Thymus (tissue), 11 donors: ENCODE results near the gene IL20RA. TPM values are rescaled to one million over a fixed set of nuclear protein-coding genes. Genes with fewer than 3 reads are reported as not detected.
"Not testable (repeated sequence)": the region's sequence is repeated elsewhere in the genome, so short reads cannot be mapped to it uniquely, and the experiment has no call there.

Experiments used
- DNase-seq, 9 donors: peaks; one replicate each; pipeline ENCODE4 v3.0.0-alpha.2; 2013; ENCODE audit warnings: low spot score in 9 of 9, low read depth in 6 of 9, missing footprints in 1 of 9
- H3K27ac ChIP-seq, 2 donors: one replicate each; pipeline ENCODE4 v1.5.1; 2013; ENCODE audit warnings: control low read depth in 1 of 2, low read depth in 1 of 2, low read length in 1 of 2, mild to moderate bottlenecking in 1 of 2, moderate library complexity in 1 of 2
- H3K27me3 ChIP-seq, 2 donors: one replicate each; pipeline ENCODE4 v1.5.1; 2013; ENCODE audit warnings: low read length in 1 of 2; ENCODE audit not compliant: control insufficient read depth in 2 of 2, insufficient read depth in 1 of 2
- H3K36me3 ChIP-seq, 2 donors: one replicate each; pipeline ENCODE4 v1.5.1; 2013; ENCODE audit warnings: low read length in 1 of 2, mild to moderate bottlenecking in 1 of 2, moderate library complexity in 1 of 2; ENCODE audit not compliant: control insufficient read depth in 2 of 2, insufficient read depth in 2 of 2
- H3K4me1 ChIP-seq, 2 donors: one replicate each; pipeline ENCODE4 v1.5.1; 2013; ENCODE audit warnings: low read length in 2 of 2; ENCODE audit not compliant: control insufficient read depth in 2 of 2, insufficient read depth in 2 of 2
- H3K4me3 ChIP-seq, 2 donors: one replicate each; pipeline ENCODE4 v1.5.1; 2013; ENCODE audit warnings: low read length in 2 of 2, control low read depth in 1 of 2, mild to moderate bottlenecking in 1 of 2
- H3K9me3 ChIP-seq, 2 donors: one replicate each; pipeline ENCODE4 v1.5.1; 2013; ENCODE audit warnings: low read length in 1 of 2, mild to moderate bottlenecking in 1 of 2; ENCODE audit not compliant: control insufficient read depth in 2 of 2, insufficient read depth in 1 of 2
- WGBS: extraction: QIAGEN DNeasy Blood & Tissue Kit; methylation state at CpG from one replicate; pipeline ENCODE4 v1.1.7; 2013; 5-methylcytosine and 5-hydroxymethylcytosine counted together
- polyA plus RNA-seq: library from polyadenylated mRNA; stranded (reverse); fragments of 200-250 nt; gene quantifications from one replicate; pipeline ENCODE4 v1.2.3, GENCODE V29; 2013
- total RNA-seq: library from RNA; stranded (reverse); fragments of 120-200 nt; gene quantifications from one replicate; pipeline ENCODE4 v1.2.4, GENCODE V29; 2013
- donor health status: healthy.

The IL20RA gene
- total and polyA plus RNA-seq, 2 donors: 2.6 to 3.4 TPM

DNA sequence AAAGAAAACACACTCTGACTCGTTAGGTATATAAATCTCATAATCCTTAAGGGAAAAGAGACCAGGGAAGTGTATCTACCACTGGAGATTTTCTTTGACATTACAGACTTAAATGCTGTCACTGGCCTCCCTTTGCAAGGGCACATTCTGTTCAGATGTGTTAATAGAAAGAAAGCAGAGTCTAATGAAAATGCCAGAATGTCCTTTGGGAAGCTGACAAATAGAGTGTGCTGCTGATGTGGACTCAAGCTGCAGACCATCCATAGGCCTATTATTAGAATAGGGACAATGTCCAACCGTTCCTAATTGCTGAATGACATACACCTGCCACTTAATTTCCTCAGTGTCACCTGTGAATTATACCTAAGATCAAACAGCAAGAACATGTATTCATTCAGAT is 81.5 kb downstream of the IL20RA start:
- no peak for DNase-seq
- H3K4me3 ChIP-seq: no peak overlapping the region
- no peak overlapping the region for H3K27ac ChIP-seq
- H3K27me3 ChIP-seq: peaks cover 2 to 5% of the 10 kb centered on the region in 2 donors
- H3K36me3 ChIP-seq: no peaks in the 10 kb centered on the region
- 87% methylated on average over 2 of the region's 2 CpGs for WGBS
- H3K9me3 ChIP-seq: no peaks in the 10 kb centered on the region
- no peaks in the 10 kb centered on the region for H3K4me1 ChIP-seq

DNA sequence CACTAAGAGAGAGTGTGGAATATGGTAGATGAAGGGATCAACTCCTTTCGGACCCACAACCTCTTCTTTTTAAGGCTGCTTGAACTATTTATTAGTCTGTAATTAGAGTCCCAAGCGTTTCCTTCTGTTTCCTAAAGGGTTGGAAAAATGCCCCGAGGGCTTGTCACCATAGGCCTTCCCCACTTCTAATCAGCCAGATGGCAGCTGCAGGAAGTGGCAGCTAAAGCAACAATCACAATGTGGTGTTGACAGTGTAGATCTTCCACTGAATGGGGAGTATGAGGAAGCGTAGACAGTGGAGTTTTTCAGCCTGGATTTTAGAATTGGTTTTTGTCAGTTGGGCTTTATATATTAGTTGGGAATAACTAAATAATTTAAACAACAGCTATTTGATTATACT is 82.1 kb downstream of the IL20RA start:
- Histone ChIP-seq H3K27me3 (peaks cover 2 to 5% of the 10 kb centered on the region in 2 donors), H3K9me3 (no peaks in the 10 kb centered on the region), H3K27ac (no peak overlapping the region), H3K4me3 (no peak overlapping the region), H3K36me3 (no peaks in the 10 kb centered on the region), H3K4me1 (no peaks in the 10 kb centered on the region)
- 36% methylated on average over 4 of the region's 4 CpGs for WGBS
- no peak for DNase-seq

DNA sequence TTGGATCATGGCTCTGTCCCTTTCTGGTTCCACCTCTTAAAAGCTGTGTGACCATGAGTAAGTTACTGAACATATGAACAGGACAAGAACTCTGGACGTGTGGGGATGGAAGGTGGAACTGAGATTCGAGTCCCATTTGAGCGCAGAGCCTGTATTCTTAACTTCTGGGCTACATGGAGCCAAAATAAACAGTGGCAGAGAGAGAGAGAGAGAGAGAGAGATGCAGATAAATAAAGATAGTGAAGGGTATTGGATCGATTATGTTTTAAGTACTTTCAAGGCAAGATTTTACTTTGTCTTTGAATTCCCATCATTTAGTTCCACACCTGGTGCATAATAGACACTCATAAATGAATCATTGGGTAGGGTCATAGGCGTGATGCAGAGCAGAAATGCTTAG is 82.9 kb downstream of the IL20RA start:
- Histone ChIP-seq H3K27ac (no peak overlapping the region), H3K4me3 (no peak overlapping the region), H3K27me3 (peaks cover 2% of the 10 kb centered on the region in 2 donors), H3K4me1 (peaks cover 5% of the 10 kb centered on the region in 2 donors), H3K36me3 (no peaks in the 10 kb centered on the region), H3K9me3 (no peaks in the 10 kb centered on the region)
- no peak for DNase-seq
- WGBS: 94% methylated on average over 5 of the region's 5 CpGs

DNA sequence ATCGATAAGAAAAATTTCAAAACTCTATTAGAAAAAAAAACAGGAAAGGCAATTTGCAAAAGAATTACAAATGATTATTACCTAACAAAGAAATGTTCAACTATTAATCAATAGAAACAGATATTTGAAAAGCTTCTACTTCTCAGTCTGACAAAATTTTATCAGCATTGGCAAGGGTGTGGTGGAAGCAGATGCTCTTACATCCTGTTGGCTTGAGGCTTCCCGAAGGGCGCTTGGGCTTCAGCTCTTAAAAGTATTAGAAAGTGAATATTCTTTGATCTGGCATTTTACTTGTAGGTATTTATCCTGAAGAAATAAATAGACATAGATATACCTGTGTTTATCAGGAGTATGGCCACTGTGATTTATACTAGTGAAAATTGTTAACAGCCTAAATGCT is 84.0 kb downstream of the IL20RA start:
- 71% methylated on average over 3 of the region's 3 CpGs for WGBS
- Histone ChIP-seq H3K27me3 (peaks cover 2% of the 10 kb centered on the region in 2 donors), H3K4me1 (peaks cover 5 to 9% of the 10 kb centered on the region in 2 donors), H3K36me3 (no peaks in the 10 kb centered on the region), H3K27ac (no peak overlapping the region), H3K9me3 (no peaks in the 10 kb centered on the region), H3K4me3 (no peak overlapping the region)
- no peak for DNase-seq

DNA sequence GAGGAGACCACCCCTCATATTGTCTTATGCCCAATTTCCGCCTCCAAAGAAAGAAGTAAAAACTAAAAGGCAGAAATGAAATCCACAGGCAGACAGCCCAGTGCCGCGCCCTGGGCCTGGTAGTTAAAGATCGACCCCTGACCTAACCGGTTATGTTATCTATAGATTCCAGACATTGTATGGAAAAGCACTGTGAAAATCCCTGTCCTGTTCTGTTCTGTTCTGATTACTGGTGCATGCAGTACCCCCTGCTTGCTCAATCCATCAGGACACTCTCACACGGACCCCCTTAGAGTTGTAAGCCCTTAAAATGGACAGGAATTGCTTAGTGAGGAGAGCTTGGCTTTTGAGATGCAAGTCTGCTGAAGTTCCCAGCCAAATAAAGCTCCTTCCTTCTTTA is 84.8 kb downstream of the IL20RA start:
- WGBS: 98% methylated on average over 6 of the region's 6 CpGs
- not testable (repeated sequence) for H3K4me1 ChIP-seq, DNase-seq, H3K27me3 ChIP-seq, H3K27ac ChIP-seq, H3K4me3 ChIP-seq, H3K9me3 ChIP-seq, H3K36me3 ChIP-seq

DNA sequence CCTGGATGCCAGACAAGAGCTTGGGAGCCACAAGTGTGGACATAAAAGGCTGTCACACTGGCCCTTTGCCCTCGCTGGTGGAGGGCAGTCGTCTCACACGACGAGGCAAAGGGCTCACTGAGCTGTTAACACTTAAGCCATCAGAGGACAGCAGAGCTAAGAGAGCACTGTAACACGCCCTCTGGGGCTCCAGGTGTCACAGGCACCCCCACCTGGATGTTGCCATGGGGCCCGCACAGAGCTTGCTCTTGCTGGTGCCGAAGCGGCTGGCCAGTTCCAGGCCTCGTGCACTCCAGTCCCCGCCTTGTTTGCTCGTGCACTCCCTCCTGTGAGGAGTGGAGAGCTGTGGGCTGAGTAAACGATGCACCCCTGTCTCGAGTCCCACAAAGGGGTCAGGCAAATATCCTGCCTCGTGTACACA is 85.3 kb downstream of the IL20RA start:
- Histone ChIP-seq H3K27me3 (peaks cover 0 to 2% of the 10 kb centered on the region in 2 donors), H3K9me3 (no peaks in the 10 kb centered on the region), H3K4me3 (no peak overlapping the region), H3K4me1 (peaks cover 5 to 9% of the 10 kb centered on the region in 2 donors), H3K27ac (no peak overlapping the region), H3K36me3 (no peaks in the 10 kb centered on the region)
- no peak for DNase-seq
- 94% methylated on average over 14 of the region's 14 CpGs for WGBS

DNA sequence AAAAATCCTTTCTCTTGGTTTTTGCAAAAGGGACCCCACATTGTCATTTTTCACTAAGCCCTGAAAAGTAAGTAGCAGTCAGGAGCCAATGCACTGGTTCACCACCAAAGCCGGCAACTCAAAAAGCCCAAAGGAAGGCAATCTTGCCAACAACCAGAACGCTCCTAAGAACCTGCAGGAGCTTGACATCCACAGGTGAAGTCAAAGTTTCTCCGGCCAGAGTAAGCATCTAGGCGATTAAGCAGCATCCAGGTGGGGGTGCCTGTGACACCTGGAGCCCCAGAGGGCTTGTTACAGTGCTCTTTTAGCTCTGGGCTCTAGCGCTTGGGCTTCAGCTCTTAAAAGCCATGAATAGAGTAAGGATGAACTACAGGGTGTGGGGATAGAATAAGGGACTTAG is 86.6 kb downstream of the IL20RA start:
- no peak for DNase-seq
- 97% methylated on average over 5 of the region's 5 CpGs for WGBS
- no peaks in the 10 kb centered on the region for H3K36me3 ChIP-seq

DNA sequence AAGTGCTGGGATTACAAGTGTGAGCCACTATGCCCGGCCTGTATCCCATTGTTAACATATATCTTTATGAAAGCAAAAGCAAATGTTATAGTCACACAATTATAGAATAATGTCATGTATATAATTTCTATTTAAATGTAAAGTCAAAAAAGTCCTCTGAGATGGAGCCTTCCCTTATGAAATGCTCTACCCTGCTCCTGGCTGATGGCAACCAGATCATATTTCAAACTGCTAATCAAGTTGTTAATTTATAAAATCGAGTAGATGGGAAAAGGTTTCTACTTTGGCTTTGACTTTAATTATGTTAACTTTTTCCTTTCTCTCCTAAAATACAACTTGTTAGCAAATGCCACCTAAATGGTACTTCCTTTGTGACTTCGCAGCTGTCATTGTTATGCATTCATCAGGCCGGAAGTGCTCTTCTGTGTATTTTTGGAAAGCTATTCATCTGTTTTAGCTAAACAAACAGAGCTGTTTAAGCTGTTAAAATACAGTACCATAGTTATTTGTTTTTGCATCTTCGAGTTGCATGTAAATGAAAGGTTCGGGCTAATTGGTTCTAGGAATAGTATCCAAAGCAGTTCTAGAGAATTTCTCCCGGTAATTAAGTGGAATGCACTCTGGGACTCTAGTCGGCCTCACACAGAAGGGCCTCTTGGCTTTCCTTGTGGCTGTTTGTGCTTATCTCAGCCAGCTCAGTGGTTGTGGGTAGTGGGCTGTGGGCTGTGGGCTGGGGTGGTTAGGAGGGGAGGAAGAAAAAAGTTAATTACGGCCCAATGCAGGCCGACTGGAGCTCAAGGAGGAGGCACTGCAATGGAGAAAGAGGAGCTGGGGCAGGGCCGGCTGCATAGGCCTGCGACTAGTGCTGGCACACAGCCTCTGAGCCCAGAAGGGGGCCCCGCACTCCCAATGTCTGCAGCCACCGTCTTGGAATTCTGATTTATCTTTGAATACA is 87.9 kb downstream of the IL20RA start:
- 27% methylated on average over 14 of the region's 14 CpGs for WGBS
- no peaks in the 10 kb centered on the region for H3K36me3 ChIP-seq
- H3K9me3 ChIP-seq: no peaks in the 10 kb centered on the region
- peaks cover 5 to 9% of the 10 kb centered on the region in 2 donors for H3K4me1 ChIP-seq
- no peak overlapping the region for H3K4me3 ChIP-seq
- H3K27ac ChIP-seq: peak overlapping the region in 1 of 2 donors; percentile 38
- peaks cover 0 to 2% of the 10 kb centered on the region in 2 donors for H3K27me3 ChIP-seq
- DNase-seq: peak in 7 of 9 donors; percentile 28 to 67 (median 40)

More for the DNA sequence above, 86.6 kb downstream of the IL20RA start:
- Histone ChIP-seq H3K27me3 (peaks cover 0 to 2% of the 10 kb centered on the region in 2 donors), H3K27ac (no peak overlapping the region), H3K9me3 (no peaks in the 10 kb centered on the region), H3K4me1 (peaks cover 5 to 9% of the 10 kb centered on the region in 2 donors), H3K4me3 (no peak overlapping the region)

DNA sequence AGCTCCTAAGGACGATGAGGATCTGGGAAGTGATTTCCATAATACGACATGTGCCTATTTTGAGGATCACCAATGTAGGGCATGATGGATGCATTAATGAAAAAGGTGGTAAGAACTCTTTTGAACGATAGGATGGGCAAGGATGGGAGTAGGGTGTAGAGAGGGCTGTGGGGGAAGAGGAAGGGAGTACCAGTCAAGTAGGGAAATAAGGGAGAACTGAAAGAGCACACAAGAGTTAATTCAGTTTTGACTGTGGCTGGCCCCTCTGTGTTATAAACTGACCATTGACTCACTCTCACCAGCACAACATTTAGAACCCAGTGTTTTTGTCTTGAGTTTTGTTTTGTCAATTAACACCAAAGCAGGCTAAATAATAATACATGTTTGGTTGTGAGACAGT is 89.6 kb downstream of the IL20RA start:
- no peak overlapping the region for H3K4me3 ChIP-seq
- DNase-seq: no peak
- WGBS: 98% methylated on average over 3 of the region's 3 CpGs
- H3K36me3 ChIP-seq: no peaks in the 10 kb centered on the region
- H3K9me3 ChIP-seq: no peaks in the 10 kb centered on the region
- peaks cover 5 to 9% of the 10 kb centered on the region in 2 donors for H3K4me1 ChIP-seq
- no peak overlapping the region for H3K27ac ChIP-seq
- peaks cover 0 to 2% of the 10 kb centered on the region in 2 donors for H3K27me3 ChIP-seq
